CD4-positive, alpha-beta T cell treated with Interleukin-21 for 1 hour (primary cell): ENCODE results near the gene PARD3.

Experiments used
- DNase-seq: peaks from one replicate; pipeline ENCODE4 v3.0.0-alpha.2; 2020

The PARD3 gene

GRCh38 chr10:34736976-34737771 lies 77.9 kb downstream of the PARD3 start:
- DNase-seq, result no peak

GRCh38 chr10:34734918-34735317 lies 80.2 kb downstream of the PARD3 start:
- DNase-seq, result no peak

GRCh38 chr10:34732926-34733325 lies 82.2 kb downstream of the PARD3 start:
- DNase-seq, result no peak

GRCh38 chr10:34731885-34732701 lies 83.0 kb downstream of the PARD3 start:
- DNase-seq, result no peak

GRCh38 chr10:34731213-34731612 lies 83.9 kb downstream of the PARD3 start:
- no peak for DNase-seq

- no peak for DNase-seq
These were observed 84.4 kb downstream of the PARD3 start for GRCh38 chr10:34730726-34731125.

GRCh38 chr10:34729619-34730018 lies 85.5 kb downstream of the PARD3 start:
- DNase-seq, result no peak

GRCh38 chr10:34728361-34728760 lies 86.7 kb downstream of the PARD3 start:
- DNase-seq, result no peak

- no peak for DNase-seq
These were observed 87.5 kb downstream of the PARD3 start for GRCh38 chr10:34727595-34728033.

GRCh38 chr10:34726862-34727261 lies 88.2 kb downstream of the PARD3 start:
- DNase-seq, result no peak

GRCh38 chr10:34723750-34724149 lies 91.3 kb downstream of the PARD3 start:
- no peak for DNase-seq

GRCh38 chr10:34722404-34722803 lies 92.7 kb downstream of the PARD3 start:
- DNase-seq, result no peak

- no peak for DNase-seq
These were observed 93.8 kb downstream of the PARD3 start for GRCh38 chr10:34721208-34721840.

- DNase-seq, result no peak
These were observed 95.3 kb downstream of the PARD3 start for GRCh38 chr10:34719746-34720145.

GRCh38 chr10:34719328-34719727 lies 95.8 kb downstream of the PARD3 start:
- no peak for DNase-seq

GRCh38 chr10:34717429-34717828 lies 97.7 kb downstream of the PARD3 start:
- DNase-seq, result no peak

GRCh38 chr10:34716958-34717357 lies 98.1 kb downstream of the PARD3 start:
- DNase-seq, result no peak

- DNase-seq, result no peak
These were observed 98.9 kb downstream of the PARD3 start for GRCh38 chr10:34716234-34716633.

- DNase-seq, result no peak
These were observed 99.4 kb downstream of the PARD3 start for GRCh38 chr10:34715511-34716187.

GRCh38 chr10:34713875-34714274 lies 101.2 kb downstream of the PARD3 start:
- DNase-seq, result no peak

GRCh38 chr10:34711500-34711899 lies 103.6 kb downstream of the PARD3 start:
- no peak for DNase-seq

GRCh38 chr10:34710391-34710751 lies 104.7 kb downstream of the PARD3 start:
- DNase-seq, result no peak
